ENCODE data around the gene OR7D2.

- no peak for TF ChIP-seq EZH2phosphoT487 (IDR thresholded peaks at IDR 0.05; ENCODE audit: unreplicated experiment)
- TF ChIP-seq EZH2 (IDR thresholded peaks at IDR 0.05; ENCODE audit: low read depth, unreplicated experiment): no peak
- TF ChIP-seq CTCF (conservative IDR thresholded peaks at IDR 0.05; ENCODE audit: low read depth in 2 of 2): no peak
Measured at GRCh38 chr19:9219489-9219888, 40.7 kb downstream of the OR7D2 start, which contains the start of gene OR7D4.
